Measurements from ENCODE around the gene CD96.

Gene CD96

DNA sequence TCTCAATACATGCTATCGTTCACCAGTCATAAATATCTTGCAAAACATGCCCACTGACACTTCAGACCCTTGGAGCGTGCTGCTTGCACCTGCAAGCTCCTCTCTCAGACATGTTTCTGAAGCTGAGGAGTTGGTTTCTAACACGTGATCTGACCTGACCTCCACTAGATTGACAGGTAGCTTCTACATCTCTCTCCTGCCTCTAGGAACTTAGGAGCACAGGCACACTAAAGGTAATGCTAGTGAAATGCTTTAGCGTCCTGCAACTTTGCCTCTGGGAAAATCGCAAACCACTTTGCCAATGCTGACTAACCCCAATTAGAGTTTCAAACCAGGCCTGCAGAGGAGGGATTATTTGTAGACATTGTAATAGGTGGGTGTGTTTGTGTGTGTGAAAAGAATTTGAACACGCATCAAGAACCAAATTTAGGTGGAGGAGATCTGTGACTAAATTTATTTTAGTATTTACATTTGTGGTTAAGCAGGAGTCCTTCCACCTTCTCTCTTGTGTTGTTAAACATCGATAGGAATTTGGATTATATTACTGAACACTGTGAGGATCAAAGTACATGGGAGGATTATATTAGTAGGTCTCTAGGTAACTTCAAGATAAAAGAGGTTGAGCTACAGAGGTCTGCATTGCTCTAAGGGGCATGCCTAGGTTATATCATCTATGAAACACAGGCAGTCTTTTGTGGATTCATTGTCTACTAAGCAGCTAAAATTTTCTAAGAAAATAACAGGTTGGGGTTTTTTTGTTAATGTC lies 139.8 kb downstream of the CD96 start:
- no peak for DNase-seq

DNA sequence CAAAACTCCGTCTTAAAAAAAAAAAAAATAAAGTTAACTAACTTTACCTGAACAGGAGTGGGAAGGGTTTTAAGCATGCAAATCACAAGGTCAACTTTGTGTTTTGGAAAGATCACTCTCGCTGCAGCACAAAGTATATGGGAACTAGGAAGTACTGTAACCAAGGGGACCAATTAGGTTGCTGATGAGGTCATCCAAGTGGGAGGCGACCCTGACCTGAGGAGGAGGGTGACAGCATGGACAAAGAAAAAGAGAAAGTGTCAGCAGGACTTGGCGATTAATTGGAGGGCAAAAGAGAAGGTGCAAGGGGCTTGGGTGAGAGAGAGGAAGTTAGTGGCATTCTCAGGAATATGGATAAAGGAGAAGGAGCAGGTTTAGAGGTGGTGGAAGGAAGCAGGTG lies 142.6 kb downstream of the CD96 start:
- DNase-seq, result no peak

DNA sequence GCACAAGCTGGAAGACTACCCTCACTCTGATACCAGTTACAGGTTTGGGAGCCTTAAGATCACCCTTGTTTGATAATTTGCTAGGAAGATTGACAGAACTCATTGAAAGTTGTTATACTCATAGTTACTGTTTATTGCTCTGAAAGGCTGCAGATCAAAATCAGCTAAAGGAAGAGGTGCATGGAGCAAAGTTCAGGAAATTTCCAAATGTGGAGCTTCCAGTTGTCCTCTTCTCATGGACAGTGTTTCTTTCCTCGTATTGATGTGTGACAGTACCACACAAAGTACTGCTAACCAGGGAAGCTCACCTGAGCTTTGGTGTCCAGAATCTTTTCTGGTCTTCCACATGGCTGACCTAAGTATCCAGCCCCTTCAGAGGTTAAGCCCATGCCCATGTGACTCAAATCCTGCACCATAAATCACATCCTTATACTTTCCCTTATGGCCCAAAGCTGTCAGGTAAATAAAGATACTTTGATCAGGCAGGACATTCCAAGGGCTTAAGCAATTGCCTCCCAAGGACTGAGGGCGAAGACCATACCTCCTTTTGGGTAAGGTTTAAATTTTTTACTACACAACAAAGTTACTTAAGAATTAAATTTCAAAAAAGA lies 146.3 kb downstream of the CD96 start:
- DNase-seq, result no peak

DNA sequence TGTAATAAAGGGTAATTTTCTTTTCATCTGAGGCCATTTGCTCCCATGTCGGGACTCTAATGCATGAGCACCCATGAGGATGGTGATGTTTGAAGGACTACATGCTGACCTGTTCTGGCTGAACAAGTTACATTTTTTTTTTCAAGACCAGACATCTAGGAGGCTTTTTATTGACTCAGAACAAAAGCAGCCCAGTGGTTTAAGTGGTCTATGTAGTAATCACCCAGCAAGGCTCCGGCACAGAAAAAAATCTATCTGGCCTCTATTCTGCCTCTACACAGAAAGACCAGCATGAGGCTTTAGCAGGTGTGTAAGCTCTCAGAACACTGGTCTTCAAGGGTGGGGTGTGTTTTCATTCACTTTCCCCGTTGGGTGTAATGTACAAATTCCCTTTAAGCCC lies 148.2 kb downstream of the CD96 start:
- no peak for DNase-seq

DNA sequence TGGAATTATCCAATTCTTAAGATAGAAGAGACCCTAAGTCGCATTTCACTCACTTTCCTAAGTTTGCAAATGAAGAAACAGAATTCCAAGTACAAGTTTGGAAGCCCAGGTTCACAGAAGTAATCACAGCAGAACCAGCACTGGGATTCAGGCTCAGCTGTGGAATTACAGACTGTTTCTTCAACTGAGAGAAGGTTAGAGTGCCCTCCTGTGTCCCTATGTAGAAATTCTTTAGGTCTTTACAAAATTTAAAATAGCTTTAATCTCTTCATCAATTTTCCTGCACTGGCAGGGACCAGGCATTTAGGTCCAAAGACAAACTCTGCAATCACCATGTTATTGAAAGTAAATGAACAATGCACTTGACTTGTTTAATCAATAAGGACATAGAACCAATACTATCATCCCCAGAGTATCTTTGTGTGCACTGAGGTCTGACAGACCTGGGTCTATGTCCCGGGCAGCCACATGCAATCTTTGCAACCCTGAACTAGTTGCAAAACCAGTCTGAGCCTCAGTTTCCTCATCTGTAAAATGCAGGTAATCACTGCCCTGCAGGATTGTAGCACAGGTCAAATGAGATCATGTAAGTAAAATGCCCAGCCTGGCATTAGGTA lies 149.4 kb downstream of the CD96 start:
- DNase-seq, result no peak

DNA sequence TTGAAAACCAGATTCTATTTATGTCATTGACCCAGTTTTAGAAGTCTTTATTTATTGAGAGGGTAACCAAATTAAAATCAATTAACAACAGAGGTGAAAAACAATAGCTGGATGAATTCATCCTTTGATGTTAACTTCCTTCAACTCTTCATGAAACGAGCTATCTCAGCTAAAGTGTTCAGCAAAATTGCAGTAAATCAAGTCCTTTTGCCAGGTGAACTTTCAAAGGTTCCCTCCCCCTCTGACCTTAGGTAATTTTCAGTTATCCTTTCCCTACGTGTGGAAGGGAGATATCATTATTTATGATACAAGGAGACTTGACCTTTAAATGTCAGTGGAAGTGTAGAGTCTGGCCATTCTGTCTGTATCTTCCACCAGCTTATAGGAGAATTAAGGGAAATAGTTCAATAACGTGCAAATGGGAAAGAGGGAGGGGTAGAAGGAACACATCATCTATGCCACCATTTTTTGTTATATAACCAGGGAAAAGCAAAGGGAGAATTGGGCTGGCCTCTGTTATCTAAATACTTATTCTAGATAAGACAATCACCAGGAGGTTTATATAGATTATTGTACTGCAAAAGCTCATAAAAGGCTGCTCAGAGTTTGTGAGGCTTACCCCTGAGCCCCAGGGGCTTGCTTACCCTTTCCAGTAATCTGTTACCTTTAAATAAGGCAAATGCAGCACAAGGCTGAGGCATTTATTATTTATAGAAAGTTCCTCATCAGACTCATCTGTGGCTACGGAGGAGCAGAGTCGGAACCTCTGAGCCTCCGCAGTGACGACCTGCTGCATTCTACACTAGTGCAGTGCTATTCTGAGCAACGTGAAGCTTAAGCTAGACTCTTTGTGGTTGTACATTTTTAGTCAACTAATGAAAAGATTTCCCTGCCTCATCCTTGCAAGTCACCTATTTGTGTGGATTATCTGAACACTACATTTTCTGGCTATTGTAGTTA lies 150.9 kb downstream of the CD96 start:
- no peak for DNase-seq

DNA sequence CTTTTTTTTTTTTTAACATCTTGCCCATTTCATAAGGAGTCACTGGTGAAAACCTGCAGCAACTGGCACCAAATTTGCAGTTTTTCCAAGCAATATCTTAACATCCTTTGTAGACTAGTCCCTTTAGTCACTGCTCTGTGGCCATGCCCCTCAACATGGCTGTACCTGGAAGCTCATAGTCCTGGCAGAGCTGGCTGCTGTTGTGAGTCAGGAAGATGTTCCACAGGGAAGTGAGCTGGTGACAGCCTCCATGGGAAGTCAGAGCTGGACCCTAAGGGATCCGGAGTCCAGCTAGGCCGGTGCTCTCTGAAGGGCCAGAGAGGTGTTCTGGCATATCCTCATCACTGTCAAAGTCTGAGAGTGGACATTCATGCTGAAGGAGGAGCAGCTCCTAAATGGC lies 152.5 kb downstream of the CD96 start:
- DNase-seq, result no peak

DNA sequence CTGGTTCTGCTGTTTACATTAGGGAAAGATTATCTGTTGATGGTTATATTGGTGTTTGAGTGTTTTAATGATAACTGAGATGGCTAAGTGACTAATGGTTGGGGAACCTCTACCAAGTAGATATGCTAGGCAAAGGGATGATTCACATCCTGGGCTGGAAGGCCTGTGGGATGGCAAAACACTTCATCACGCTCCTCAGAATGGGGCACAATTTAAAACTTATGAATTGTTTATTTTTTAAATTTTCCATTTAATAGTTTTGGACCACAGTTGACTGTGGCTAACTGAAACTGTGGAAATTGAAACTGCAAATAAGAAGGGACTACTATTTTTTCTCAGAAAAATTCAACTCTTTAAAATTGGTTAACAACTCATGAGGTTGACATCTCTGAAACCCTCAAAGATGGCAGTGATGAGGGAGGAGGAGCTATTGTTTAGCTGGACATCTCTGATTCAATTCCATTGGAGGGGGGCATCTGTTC lies 153.7 kb downstream of the CD96 start:
- DNase-seq, result no peak

DNA sequence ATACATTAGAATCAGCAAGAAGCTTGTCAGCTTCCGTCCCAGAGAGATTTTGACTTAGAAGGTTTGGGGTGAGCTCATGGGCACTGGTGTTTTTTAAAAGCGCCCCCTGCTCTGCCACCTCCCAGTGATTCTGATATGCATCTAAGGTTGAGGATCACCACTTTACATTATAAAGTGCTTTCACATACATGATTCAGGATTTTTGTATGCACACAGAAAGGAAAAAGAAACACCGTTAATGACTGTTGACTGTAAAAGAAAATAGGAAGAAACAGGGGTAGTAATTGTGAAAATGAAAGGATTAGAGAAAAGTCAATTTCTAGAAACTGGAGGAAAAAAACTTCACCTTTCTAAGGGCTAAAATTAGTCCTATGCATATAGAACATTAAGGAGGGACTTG lies 158.1 kb downstream of the CD96 start:
- DNase-seq, result no peak

DNA sequence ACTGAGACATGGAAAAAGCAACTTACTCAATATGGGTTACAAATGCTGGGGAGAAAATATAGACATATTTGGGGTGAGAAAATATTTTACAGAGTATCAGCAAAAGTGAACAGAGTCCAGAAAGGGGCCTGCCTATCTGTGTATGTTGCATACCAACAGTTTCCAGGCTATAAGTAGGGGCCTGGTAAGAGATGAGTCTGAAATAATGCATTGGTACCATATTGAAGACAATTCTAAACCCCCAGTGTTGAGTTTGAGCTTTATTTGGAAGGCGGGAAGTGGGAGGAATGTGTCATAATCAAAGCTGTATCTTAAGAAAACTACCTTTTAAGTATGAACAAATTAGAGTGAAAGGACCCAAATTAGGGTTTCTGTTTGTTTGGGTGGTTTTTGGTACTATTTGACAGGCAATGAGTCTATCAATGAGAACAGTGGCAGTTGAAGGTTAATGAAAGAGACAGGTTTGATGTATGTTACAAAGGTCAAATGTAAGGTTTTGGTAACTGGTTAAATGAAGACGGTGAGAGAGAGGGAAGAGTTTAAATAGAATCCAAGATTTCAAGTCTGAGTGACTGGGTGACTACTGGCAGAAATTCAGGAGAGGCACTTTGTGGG lies 159.4 kb downstream of the CD96 start:
- DNase-seq, result no peak
